CD14-positive monocyte (primary cell): ENCODE results near the gene OAS2. TPM values are rescaled to one million over a fixed set of nuclear protein-coding genes. Genes with fewer than 3 reads are reported as not detected.

Experiments used
- DNase-seq, 3 donors: peaks; one replicate each; pipeline ENCODE4 v3.0.0-alpha.2; 2011 to 2022
- H2AFZ ChIP-seq: 2 replicates; pipeline ENCODE4 v1.6.0; 2012; ENCODE audit warnings: mild to moderate bottlenecking, low read depth, low read length, inconsistent platforms; ENCODE audit not compliant: insufficient read depth, poor library complexity, severe bottlenecking
- H3K27ac ChIP-seq, 2 donors: 1 replicate in 1 of 2; 2 replicates in 1 of 2; pipeline ENCODE4 v1.5.1; 2012 to 2013; ENCODE audit warnings: low read length in 2 of 2, control low read depth in 1 of 2, inconsistent platforms in 1 of 2, low read depth in 1 of 2, mild to moderate bottlenecking in 1 of 2
- H3K27me3 ChIP-seq, 2 donors: one replicate each; pipeline versions ENCODE4 v1.6.0 to v1.6.1; 2011 to 2013; ENCODE audit warnings: low read length in 2 of 2; ENCODE audit not compliant: control insufficient read depth in 2 of 2, insufficient read depth in 2 of 2
- H3K36me3 ChIP-seq, 2 donors: replicated peaks in 1 of 2; 1 replicate in 1 of 2; 2 replicates in 1 of 2; pipeline versions ENCODE4 v1.5.1 to v1.6.1; 2012 to 2013; ENCODE audit warnings: low read length in 2 of 2, control low read depth in 1 of 2, inconsistent platforms in 1 of 2, mild to moderate bottlenecking in 1 of 2; ENCODE audit not compliant: insufficient read depth in 2 of 2, control insufficient read depth in 1 of 2
- H3K4me1 ChIP-seq, 2 donors: 1 replicate in 1 of 2; 2 replicates in 1 of 2; pipeline versions ENCODE4 v1.5.1 to v1.6.1; 2012 to 2013; ENCODE audit warnings: low read length in 2 of 2, control low read depth in 1 of 2, inconsistent platforms in 1 of 2, mild to moderate bottlenecking in 1 of 2, moderate library complexity in 1 of 2; ENCODE audit not compliant: insufficient read depth in 2 of 2, control insufficient read depth in 1 of 2
- H3K4me2 ChIP-seq: replicated peaks from 2 replicates; pipeline ENCODE3; 2012; ENCODE audit warnings: low read length, moderate library complexity, mild to moderate bottlenecking; ENCODE audit not compliant: poor library complexity, severe bottlenecking; ENCODE audit errors: extremely low read depth
- H3K4me3 ChIP-seq, 3 experiments: fragments of 200-600 bp in 1 of 3; sonication (generic) in 1 of 3; replicated peaks in 1 of 3; 1 replicate in 2 of 3; 2 replicates in 1 of 3; pipeline ENCODE4 v1.5.1; 2011 to 2013; ENCODE audit warnings: low read length in 3 of 3, mild to moderate bottlenecking in 3 of 3, control low read depth in 2 of 3, low read depth in 2 of 3, inconsistent platforms in 1 of 3, moderate library complexity in 1 of 3
- H3K79me2 ChIP-seq: 2 replicates; pipeline ENCODE4 v1.6.0; 2012; ENCODE audit warnings: mild to moderate bottlenecking, control low read depth, inconsistent platforms, low read length, moderate library complexity; ENCODE audit not compliant: insufficient read depth
- H3K9ac ChIP-seq: 2 replicates; pipeline ENCODE4 v1.6.0; 2017; ENCODE audit warnings: low read length, mild to moderate bottlenecking; ENCODE audit not compliant: insufficient read depth, poor library complexity, severe bottlenecking
- H3K9me3 ChIP-seq, 2 donors: replicated peaks in 1 of 2; 1 replicate in 1 of 2; 2 replicates in 1 of 2; pipeline versions ENCODE4 v1.5.1 to v1.6.1; 2012 to 2013; ENCODE audit warnings: low read length in 2 of 2, control low read depth in 1 of 2; ENCODE audit not compliant: control insufficient read depth in 1 of 2, insufficient read depth in 1 of 2
- H4K20me1 ChIP-seq: 2 replicates; pipeline ENCODE4 v1.6.0; 2012; ENCODE audit warnings: mild to moderate bottlenecking, low read length, control low read depth, moderate library complexity; ENCODE audit not compliant: insufficient read depth
- H3K27ac Mint-ChIP-seq, 7 donors: one replicate each; pipeline ENCODE4 v1.8.0; 2020; ENCODE audit warnings: mild to moderate bottlenecking in 7 of 7, mixed read lengths in 7 of 7, moderate library complexity in 6 of 7, inconsistent platforms in 2 of 7
- H3K27me3 Mint-ChIP-seq, 3 donors: one replicate each; pipeline ENCODE4 v1.8.0; 2021 to 2022; ENCODE audit warnings: low read depth in 3 of 3, mild to moderate bottlenecking in 3 of 3, mixed read lengths in 3 of 3, moderate library complexity in 3 of 3, inconsistent platforms in 1 of 3
- H3K36me3 Mint-ChIP-seq, 2 donors: one replicate each; pipeline ENCODE4 v1.8.0; 2020; ENCODE audit warnings: mixed read lengths in 2 of 2, inconsistent platforms in 1 of 2, mild to moderate bottlenecking in 1 of 2
- H3K4me1 Mint-ChIP-seq: one replicate; pipeline ENCODE4 v1.8.0; 2020; ENCODE audit warnings: mild to moderate bottlenecking, mixed read lengths
- H3K4me3 Mint-ChIP-seq, 2 donors: one replicate each; pipeline ENCODE4 v1.8.0; 2020; ENCODE audit warnings: mild to moderate bottlenecking in 2 of 2, mixed read lengths in 2 of 2, moderate library complexity in 1 of 2
- H3K9me3 Mint-ChIP-seq, 7 donors: one replicate each; pipeline ENCODE4 v1.8.0; 2020 to 2022; ENCODE audit warnings: mixed read lengths in 7 of 7, mild to moderate bottlenecking in 6 of 7, moderate library complexity in 6 of 7, inconsistent platforms in 2 of 7
- WGBS: methylation state at CpG from one replicate; pipeline ENCODE4 v1.1.5; 2013; ENCODE audit warnings: missing lambda C conversion rate; ENCODE audit not compliant: insufficient coverage; 5-methylcytosine and 5-hydroxymethylcytosine counted together
- intact Hi-C, 2 donors: fragments of 100-400 bp; cut with micrococcal nuclease; formaldehyde crosslinking; loops; one replicate each; pipeline versions ENCODE4 v1.15.0 to v1.15.1; 2023
- polyA plus RNA-seq, 3 donors: library from polyadenylated mRNA; depleted of rRNA in 1 of 3; unstranded in 2 of 3; stranded (reverse) in 1 of 3; fragments of 300-500 nt in 2 of 3; fragments of >200 nt in 1 of 3; fragmentation: Illumina TruSeq in 2 of 3; gene quantifications; 1 replicate in 2 of 3; 2 replicates in 1 of 3; pipeline ENCODE4 v1.2.3, GENCODE V29; 2012 to 2021
- TF ChIP-seq, protein P1 (sequence below): fragments of 200-600 bp; IDR thresholded peaks from one replicate; pipeline ENCODE4 v1.8.0; 2022; ENCODE audit warnings: antibody characterized with exemption, mild to moderate bottlenecking

OAS2 gene
- polyA plus RNA-seq, 3 donors: 27.7 to 55.9 (median 40.1) TPM

DNA sequence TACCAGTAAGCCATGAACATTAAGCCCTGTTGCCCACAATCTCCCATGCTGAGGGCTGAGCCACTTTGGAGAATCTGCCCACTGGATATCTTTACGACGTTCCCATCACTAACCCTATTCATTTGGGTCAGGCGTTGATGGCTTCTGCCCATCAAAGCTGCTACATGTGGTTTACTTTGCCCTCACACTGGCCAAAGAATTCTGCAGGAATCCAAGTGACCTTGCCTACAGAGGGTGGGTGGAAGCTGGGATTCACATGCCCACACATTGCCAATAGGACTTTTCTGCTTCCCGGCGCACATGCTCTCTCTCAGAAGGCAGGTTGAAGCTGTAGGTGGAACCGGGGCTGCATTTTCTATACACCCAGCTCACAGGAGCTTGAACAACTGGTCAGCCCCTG, 28.3 kb downstream of the OAS2 start:
- WGBS: 100% methylated on average over 3 of the region's 6 CpGs
- H3K4me1 ChIP-seq: no peaks in the 10 kb centered on the region
- no peaks in the 10 kb centered on the region for H3K79me2 ChIP-seq
- no peak overlapping the region for H3K4me2 ChIP-seq
- H3K27ac ChIP-seq: no peak overlapping the region
- H3K9me3 ChIP-seq: peaks cover 11 to 17% of the 10 kb centered on the region in 2 donors
- Mint-ChIP-seq H3K27me3 (no peaks in the 10 kb centered on the region), H3K36me3 (peaks cover 87 to 95% of the 10 kb centered on the region in 2 donors), H3K4me1 (no peaks in the 10 kb centered on the region), H3K9me3 (peaks cover 8 to 27% (median 15%) of the 10 kb centered on the region in 7 donors), H3K4me3 (no peak overlapping the region), H3K27ac (peak overlapping the region in 1 of 7 donors; percentile 65)
- no peak for DNase-seq
- H4K20me1 ChIP-seq: no peaks in the 10 kb centered on the region
- H3K4me3 ChIP-seq: no peak overlapping the region
- no peak overlapping the region for H3K9ac ChIP-seq
- no peak overlapping the region for H2AFZ ChIP-seq
- peaks cover 93 to 100% of the 10 kb centered on the region in 2 donors for H3K36me3 ChIP-seq
- TF ChIP-seq, protein P1, sequence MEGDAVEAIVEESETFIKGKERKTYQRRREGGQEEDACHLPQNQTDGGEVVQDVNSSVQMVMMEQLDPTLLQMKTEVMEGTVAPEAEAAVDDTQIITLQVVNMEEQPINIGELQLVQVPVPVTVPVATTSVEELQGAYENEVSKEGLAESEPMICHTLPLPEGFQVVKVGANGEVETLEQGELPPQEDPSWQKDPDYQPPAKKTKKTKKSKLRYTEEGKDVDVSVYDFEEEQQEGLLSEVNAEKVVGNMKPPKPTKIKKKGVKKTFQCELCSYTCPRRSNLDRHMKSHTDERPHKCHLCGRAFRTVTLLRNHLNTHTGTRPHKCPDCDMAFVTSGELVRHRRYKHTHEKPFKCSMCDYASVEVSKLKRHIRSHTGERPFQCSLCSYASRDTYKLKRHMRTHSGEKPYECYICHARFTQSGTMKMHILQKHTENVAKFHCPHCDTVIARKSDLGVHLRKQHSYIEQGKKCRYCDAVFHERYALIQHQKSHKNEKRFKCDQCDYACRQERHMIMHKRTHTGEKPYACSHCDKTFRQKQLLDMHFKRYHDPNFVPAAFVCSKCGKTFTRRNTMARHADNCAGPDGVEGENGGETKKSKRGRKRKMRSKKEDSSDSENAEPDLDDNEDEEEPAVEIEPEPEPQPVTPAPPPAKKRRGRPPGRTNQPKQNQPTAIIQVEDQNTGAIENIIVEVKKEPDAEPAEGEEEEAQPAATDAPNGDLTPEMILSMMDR: no peak
- intact Hi-C loops: no loop called here
- no peaks in the 10 kb centered on the region for H3K27me3 ChIP-seq

DNA sequence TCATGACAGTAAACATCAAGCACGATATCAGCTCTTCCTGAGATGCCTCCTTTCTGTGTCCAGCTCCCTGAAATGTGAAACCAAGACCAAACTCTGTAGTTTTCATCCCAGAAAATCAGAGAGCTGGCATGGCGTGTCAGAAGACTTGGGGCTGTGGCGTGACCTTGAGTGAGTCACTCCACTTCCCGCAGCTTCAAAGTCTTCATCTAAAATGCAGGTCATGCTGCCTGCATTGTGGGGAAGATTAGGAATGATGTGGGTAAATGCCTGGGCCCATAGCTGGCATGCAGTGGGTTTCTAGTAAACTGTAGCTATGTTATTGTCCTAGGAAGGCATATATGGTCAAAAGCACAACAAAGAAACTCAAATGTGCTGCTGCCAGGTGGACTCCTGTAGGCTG, 28.8 kb downstream of the OAS2 start:
- 100% methylated on average over 4 of the region's 4 CpGs for WGBS
- H3K4me3 Mint-ChIP-seq: no peak overlapping the region
- TF ChIP-seq, protein P1: no peak

More for the DNA sequence above, 28.8 kb downstream of the OAS2 start:
- Mint-ChIP-seq H3K36me3 (peaks cover 89 to 98% of the 10 kb centered on the region in 2 donors), H3K27me3 (no peaks in the 10 kb centered on the region), H3K9me3 (peaks cover 10 to 27% (median 16%) of the 10 kb centered on the region in 7 donors), H3K4me1 (no peaks in the 10 kb centered on the region), H3K27ac (no peak overlapping the region)
- H3K27me3 ChIP-seq: no peaks in the 10 kb centered on the region
- no peaks in the 10 kb centered on the region for H3K4me1 ChIP-seq
- H3K36me3 ChIP-seq: peaks cover 90 to 96% of the 10 kb centered on the region in 2 donors
- H4K20me1 ChIP-seq: no peaks in the 10 kb centered on the region
- peaks cover 13 to 19% of the 10 kb centered on the region in 2 donors for H3K9me3 ChIP-seq
- no peaks in the 10 kb centered on the region for H3K79me2 ChIP-seq
- intact Hi-C loops: no loop called here
- no peak overlapping the region for H2AFZ ChIP-seq
- no peak overlapping the region for H3K4me3 ChIP-seq
- H3K4me2 ChIP-seq: no peak overlapping the region
- no peak overlapping the region for H3K27ac ChIP-seq
- no peak overlapping the region for H3K9ac ChIP-seq
- DNase-seq: no peak
